NCI-H510A (cell line): ENCODE data around the gene RASIP1.

ENCODE experiments used
- DNase-seq: peaks from one replicate; lab custom pipeline; 2025; lab: John Stamatoyannopoulos, UW

Gene RASIP1

GRCh38 chr19:48756212-48756611, 15.8 kb upstream of the RASIP1 start:
- DNase-seq: no peak

- DNase-seq: no peak
Measured at GRCh38 chr19:48755787-48756186, 15.4 kb upstream of the RASIP1 start.

- peak; percentile 82 for DNase-seq
Measured at GRCh38 chr19:48755084-48755641, 14.8 kb upstream of the RASIP1 start, which contains the start of gene FGF21. TSS of gene FGF21 (plus strand) at chr19:48755524. CDS start at chr19:48756237, 713 bp downstream.

GRCh38 chr19:48752496-48753365, 12.3 kb upstream of the RASIP1 start, which contains the start of gene FUT1:
TSS of gene FUT1 (minus strand) at chr19:48752641. CDS start at chr19:48751281, 1,360 bp downstream.
- DNase-seq: peak; percentile 95

- no peak for DNase-seq
Measured at GRCh38 chr19:48751845-48752495, 11.6 kb upstream of the RASIP1 start.

- no peak for DNase-seq
Measured at GRCh38 chr19:48750771-48751504, 10.5 kb upstream of the RASIP1 start.

- DNase-seq: no peak
Measured at GRCh38 chr19:48750351-48750750, 9.9 kb upstream of the RASIP1 start.

- DNase-seq: no peak
Measured at GRCh38 chr19:48749571-48750198, 9.3 kb upstream of the RASIP1 start.

GRCh38 chr19:48746738-48747575, 6.5 kb upstream of the RASIP1 start, which contains the start of gene IZUMO1:
TSS of gene IZUMO1 (minus strand) at chr19:48746909. CDS start at chr19:48745859, 1,050 bp downstream.
- no peak for DNase-seq

- DNase-seq: no peak
Measured at GRCh38 chr19:48746110-48746509, 5.7 kb upstream of the RASIP1 start.

- no peak for DNase-seq
Measured at GRCh38 chr19:48745208-48745995, 5.0 kb upstream of the RASIP1 start.

GRCh38 chr19:48742096-48742495, 1.7 kb upstream of the RASIP1 start:
- DNase-seq: no peak

- no peak for DNase-seq
Measured at GRCh38 chr19:48741129-48741999, 954 bp upstream of the RASIP1 start.

GRCh38 chr19:48739404-48740163, 826 bp downstream of the RASIP1 start:
- no peak for DNase-seq

GRCh38 chr19:48738557-48739403, 1.6 kb downstream of the RASIP1 start:
- peak; percentile 85 for DNase-seq

GRCh38 chr19:48737360-48737998, 2.9 kb downstream of the RASIP1 start:
- no peak for DNase-seq
